ENCODE data around the gene FOSL1. TPM values are rescaled to one million over a fixed set of nuclear protein-coding genes. Genes with fewer than 3 reads are reported as not detected.
"Not testable (repeated sequence)": the region's sequence is repeated elsewhere in the genome, so short reads cannot be mapped to it uniquely, and the experiment has no call there.

The FOSL1 gene
- polyA plus RNA-seq, 3 donors: 0.07 to 0.24 (median 0.20) TPM

- not testable (repeated sequence) for DNase-seq (ENCODE audit: extremely low read depth in 1 of 11, low read depth in 9 of 11, low spot score in 4 of 11)
Observed at GRCh38 chr11:65848693-65849092, 51.5 kb downstream of the FOSL1 start.

- no peak for DNase-seq (ENCODE audit: extremely low read depth in 1 of 11, low read depth in 9 of 11, low spot score in 4 of 11)
Observed at GRCh38 chr11:65847746-65848145, 52.4 kb downstream of the FOSL1 start.

- DNase-seq (ENCODE audit: extremely low read depth in 1 of 11, low read depth in 9 of 11, low spot score in 4 of 11): no peak
Observed at GRCh38 chr11:65844231-65844872, 55.8 kb downstream of the FOSL1 start.

GRCh38 chr11:65843811-65844210 lies 56.4 kb downstream of the FOSL1 start:
- no peak for DNase-seq (ENCODE audit: extremely low read depth in 1 of 11, low read depth in 9 of 11, low spot score in 4 of 11)

GRCh38 chr11:65842144-65842543 lies 58.0 kb downstream of the FOSL1 start:
- DNase-seq (ENCODE audit: extremely low read depth in 1 of 11, low read depth in 9 of 11, low spot score in 4 of 11): no peak

Other genes with a start within 250 kb of the FOSL1 start
- gene RELA, start 237.5 kb downstream of the FOSL1 start, polyA plus RNA-seq (ENCODE audit: insufficient read length in 3 of 3): 10 to 100 TPM; 49.5 to 61.3 (median 55.8) TPM
- 10 to 100 TPM; 66.1 to 73.8 (median 72.0) TPM for gene KAT5, start 188.1 kb downstream of the FOSL1 start, polyA plus RNA-seq (ENCODE audit: insufficient read length in 3 of 3)
- 10 to 100 TPM; 36.1 to 53.4 (median 42.0) TPM for gene RNASEH2C, start 179.6 kb downstream of the FOSL1 start, polyA plus RNA-seq (ENCODE audit: insufficient read length in 3 of 3)
- gene AP5B1, start 119.4 kb downstream of the FOSL1 start, polyA plus RNA-seq (ENCODE audit: insufficient read length in 3 of 3): 10 to 100 TPM in 1 of 3 donors, 1 to 10 TPM in 2; 5.7 to 10.3 (median 7.6) TPM
- 10 to 100 TPM in 2 of 3 donors, 1 to 10 TPM in 1; 9.6 to 15.0 (median 14.0) TPM for gene OVOL1, start 113.3 kb downstream of the FOSL1 start, polyA plus RNA-seq (ENCODE audit: insufficient read length in 3 of 3)
- gene SNX32, start 66.4 kb downstream of the FOSL1 start, polyA plus RNA-seq (ENCODE audit: insufficient read length in 3 of 3): 1 to 10 TPM; 1.4 to 3.7 (median 2.2) TPM
- gene CFL1, start 42.2 kb downstream of the FOSL1 start, polyA plus RNA-seq (ENCODE audit: insufficient read length in 3 of 3): 100 to 1,000 TPM; 728 to 948 (median 744) TPM
- gene MUS81, start 40.0 kb downstream of the FOSL1 start, polyA plus RNA-seq (ENCODE audit: insufficient read length in 3 of 3): 10 to 100 TPM; 45.6 to 62.3 (median 56.6) TPM
- gene EFEMP2, start 27.6 kb downstream of the FOSL1 start, polyA plus RNA-seq (ENCODE audit: insufficient read length in 3 of 3): 100 to 1,000 TPM in 2 of 3 donors, 10 to 100 TPM in 1; 87.9 to 129 (median 127) TPM
- 1 to 10 TPM in 2 of 3 donors, under 1 TPM in 1; 0.47 to 1.3 (median 1.0) TPM for gene CTSW, start 20.6 kb downstream of the FOSL1 start, polyA plus RNA-seq (ENCODE audit: insufficient read length in 3 of 3)
- 10 to 100 TPM; 88.2 to 94.0 (median 92.2) TPM for gene FIBP, start 11.9 kb downstream of the FOSL1 start, polyA plus RNA-seq (ENCODE audit: insufficient read length in 3 of 3)
- 10 to 100 TPM in 2 of 3 donors, 1 to 10 TPM in 1; 5.7 to 17.4 (median 11.1) TPM for gene CCDC85B, start 9.7 kb downstream of the FOSL1 start, polyA plus RNA-seq (ENCODE audit: insufficient read length in 3 of 3)
- gene C11orf68, start 18.7 kb upstream of the FOSL1 start, polyA plus RNA-seq (ENCODE audit: insufficient read length in 3 of 3): 10 to 100 TPM; 30.9 to 41.8 (median 33.3) TPM
- gene DRAP1, start 19.0 kb upstream of the FOSL1 start, polyA plus RNA-seq (ENCODE audit: insufficient read length in 3 of 3): 100 to 1,000 TPM in 1 of 3 donors, 10 to 100 TPM in 2; 73.3 to 109 (median 88.0) TPM
- under 1 TPM; 0.19 to 0.21 (median 0.20) TPM for gene TSGA10IP, start 45.1 kb upstream of the FOSL1 start, polyA plus RNA-seq (ENCODE audit: insufficient read length in 3 of 3)
- gene SART1, start 61.3 kb upstream of the FOSL1 start, polyA plus RNA-seq (ENCODE audit: insufficient read length in 3 of 3): 10 to 100 TPM; 40.4 to 60.6 (median 52.2) TPM
- 10 to 100 TPM; 26.3 to 30.3 (median 28.4) TPM for gene EIF1AD, start 101.8 kb upstream of the FOSL1 start, polyA plus RNA-seq (ENCODE audit: insufficient read length in 3 of 3)
- 100 to 1,000 TPM; 224 to 286 (median 277) TPM for gene BANF1, start 102.1 kb upstream of the FOSL1 start, polyA plus RNA-seq (ENCODE audit: insufficient read length in 3 of 3)
- gene CST6, start 111.6 kb upstream of the FOSL1 start, polyA plus RNA-seq (ENCODE audit: insufficient read length in 3 of 3): not detected
- not detected for gene CATSPER1, start 126.1 kb upstream of the FOSL1 start, polyA plus RNA-seq (ENCODE audit: insufficient read length in 3 of 3)
- gene GAL3ST3, start 148.8 kb upstream of the FOSL1 start, polyA plus RNA-seq (ENCODE audit: insufficient read length in 3 of 3): 1 to 10 TPM; 3.6 to 6.7 (median 6.6) TPM
- 100 to 1,000 TPM; 237 to 257 (median 251) TPM for gene SF3B2, start 152.0 kb upstream of the FOSL1 start, polyA plus RNA-seq (ENCODE audit: insufficient read length in 3 of 3)
- 10 to 100 TPM; 48.0 to 59.2 (median 53.1) TPM for gene PACS1, start 169.9 kb upstream of the FOSL1 start, polyA plus RNA-seq (ENCODE audit: insufficient read length in 3 of 3)

All from renal cortex interstitium (tissue), 11 donors.